H1 (cell line): ENCODE results near the gene TMEM174. TPM values are rescaled to one million over a fixed set of nuclear protein-coding genes. Genes with fewer than 3 reads are reported as not detected.

Experiments
- CTCF ChIA-PET: fragments of 300-600 bp; sonication (Branson Sonifier 250); formaldehyde crosslinking; loops from one replicate; lab custom pipeline; 2021; ENCODE audit not compliant: partially characterized antibody; lab: Charles Lee
- POLR2A ChIA-PET: fragments of 300-600 bp; sonication (Branson Sonifier 250); formaldehyde crosslinking; loops from one replicate; lab custom pipeline; 2021; ENCODE audit warnings: inconsistent platforms; ENCODE audit not compliant: partially characterized antibody; lab: Charles Lee
- DNase-seq, 2 experiments: peaks; one replicate each; pipeline versions ENCODE4 v3.0.0 to v3.0.0-alpha.2; 2010 to 2022; ENCODE audit warnings: low spot score in 2 of 2, low read depth in 1 of 2, mixed read lengths in 1 of 2
- FAIRE-seq: peaks from 2 replicates; lab custom pipeline; 2011; peaks lifted over from hg19 to GRCh38; lab: Jason Lieb, UNC
- H2AFZ ChIP-seq: 2 replicates; pipeline ENCODE4 v1.8.1; 2012; ENCODE audit warnings: low read length, inconsistent platforms
- H2AK5ac ChIP-seq: 2 replicates; pipeline ENCODE4 v1.6.1; 2013; ENCODE audit warnings: low read depth, low read length
- H2BK120ac ChIP-seq: replicated peaks from 2 replicates; pipeline ENCODE3; 2013; ENCODE audit warnings: low read depth, low read length, inconsistent platforms
- H2BK12ac ChIP-seq: 2 replicates; pipeline ENCODE4 v1.6.1; 2013; ENCODE audit warnings: low read depth, low read length
- H2BK15ac ChIP-seq: 2 replicates; pipeline ENCODE4 v1.6.1; 2013; ENCODE audit warnings: low read length
- H2BK20ac ChIP-seq: 2 replicates; pipeline ENCODE4 v1.6.1; 2013; ENCODE audit warnings: low read length
- H2BK5ac ChIP-seq: 2 replicates; pipeline ENCODE4 v1.6.1; 2013; ENCODE audit warnings: low read depth, low read length
- H3K14ac ChIP-seq: 2 replicates; pipeline ENCODE4 v1.6.1; 2013; ENCODE audit warnings: inconsistent platforms; ENCODE audit not compliant: insufficient read length
- H3K18ac ChIP-seq: 2 replicates; pipeline ENCODE4 v1.6.1; 2013; ENCODE audit warnings: low read length; ENCODE audit errors: extremely low read depth
- H3K23ac ChIP-seq: 2 replicates; pipeline ENCODE4 v1.6.1; 2013; ENCODE audit warnings: inconsistent platforms; ENCODE audit not compliant: insufficient read length
- H3K23me2 ChIP-seq: 2 replicates; pipeline ENCODE4 v1.6.1; 2013; ENCODE audit warnings: low read depth, low read length
- H3K27ac ChIP-seq: 2 replicates; pipeline ENCODE4 v1.6.1; 2011; ENCODE audit warnings: low read depth, low read length, inconsistent platforms
- H3K27me3 ChIP-seq, 4 experiments: replicated peaks in 1 of 4; 1 replicate in 1 of 4; 2 replicates in 3 of 4; pipeline versions ENCODE4 v1.6.1 to v1.8.1; 2011 to 2013; ENCODE audit warnings: low read length in 3 of 4, mild to moderate bottlenecking in 3 of 4, inconsistent platforms in 2 of 4, mixed read lengths in 2 of 4, moderate library complexity in 1 of 4; ENCODE audit not compliant: control insufficient read depth in 3 of 4, insufficient read depth in 3 of 4; ENCODE audit errors: extremely low read depth in 1 of 4
- H3K36me3 ChIP-seq, 4 experiments: 2 replicates each; pipeline versions ENCODE4 v1.6.1 to v1.8.1; 2011 to 2013; ENCODE audit warnings: mild to moderate bottlenecking in 4 of 4, low read length in 3 of 4, moderate library complexity in 2 of 4, control low read depth in 1 of 4, inconsistent platforms in 1 of 4; ENCODE audit not compliant: insufficient read depth in 4 of 4, control insufficient read depth in 2 of 4
- H3K4ac ChIP-seq: replicated peaks from 2 replicates; pipeline ENCODE3; 2013; ENCODE audit warnings: low read length, low read depth, mixed read lengths, inconsistent platforms; ENCODE audit not compliant: insufficient read length
- H3K4me1 ChIP-seq, 4 experiments: replicated peaks in 1 of 4; 1 replicate in 1 of 4; 2 replicates in 3 of 4; pipeline versions ENCODE4 v1.6.1 to v1.8.1; 2011 to 2013; ENCODE audit warnings: low read length in 3 of 4, inconsistent platforms in 2 of 4, mixed read lengths in 1 of 4; ENCODE audit not compliant: insufficient read depth in 4 of 4, control insufficient read depth in 3 of 4
- H3K4me2 ChIP-seq, 2 experiments: 2 replicates each; pipeline versions ENCODE4 v1.6.1 to v1.8.1; 2011 to 2013; ENCODE audit warnings: low read depth in 2 of 2, low read length in 2 of 2, control low read depth in 1 of 2, inconsistent platforms in 1 of 2, mild to moderate bottlenecking in 1 of 2; ENCODE audit not compliant: insufficient read depth in 1 of 2
- H3K4me3 ChIP-seq, 4 experiments: fragments of 200-600, 300-600 bp in 1 of 4; sonication (generic), shearing (Covaris generic), sonication (Bioruptor Twin) in 1 of 4; 2 replicates each; pipeline versions ENCODE4 v1.5.1 to v1.8.1; 2011 to 2016; ENCODE audit warnings: low read length in 4 of 4, low read depth in 3 of 4, control low read depth in 2 of 4, inconsistent platforms in 2 of 4, mild to moderate bottlenecking in 2 of 4, mixed read lengths in 1 of 4, moderate library complexity in 1 of 4; ENCODE audit not compliant: insufficient read depth in 2 of 4; ENCODE audit errors: extremely low read depth in 1 of 4
- H3K56ac ChIP-seq: replicated peaks from 2 replicates; pipeline ENCODE3; 2013; ENCODE audit warnings: low read depth, mild to moderate bottlenecking, mixed read lengths, low read length, inconsistent platforms; ENCODE audit not compliant: insufficient read length
- H3K79me1 ChIP-seq: 2 replicates; pipeline ENCODE4 v1.6.1; 2013; ENCODE audit warnings: low read depth, low read length, control low read depth
- H3K79me2 ChIP-seq, 2 experiments: 2 replicates each; pipeline versions ENCODE4 v1.6.1 to v1.8.1; 2012 to 2013; ENCODE audit warnings: low read length in 2 of 2, mild to moderate bottlenecking in 2 of 2, inconsistent platforms in 1 of 2; ENCODE audit not compliant: insufficient read depth in 2 of 2, control insufficient read depth in 1 of 2
- H3K9ac ChIP-seq, 4 experiments: replicated peaks in 1 of 4; 1 replicate in 1 of 4; 2 replicates in 3 of 4; pipeline versions ENCODE4 v1.6.1 to v1.8.1; 2011 to 2013; ENCODE audit warnings: low read depth in 3 of 4, low read length in 3 of 4, control low read depth in 2 of 4, mild to moderate bottlenecking in 2 of 4, moderate library complexity in 2 of 4, inconsistent platforms in 1 of 4; ENCODE audit errors: extremely low read depth in 1 of 4
- H3K9me3 ChIP-seq, 2 experiments: 2 replicates each; pipeline versions ENCODE4 v1.6.1 to v1.8.1; 2012 to 2013; ENCODE audit warnings: mild to moderate bottlenecking in 2 of 2, moderate library complexity in 2 of 2, control low read depth in 1 of 2, inconsistent platforms in 1 of 2, low read depth in 1 of 2, low read length in 1 of 2, mixed read lengths in 1 of 2; ENCODE audit not compliant: insufficient read depth in 2 of 2
- H4K20me1 ChIP-seq, 2 experiments: replicated peaks in 1 of 2; 2 replicates each; pipeline versions ENCODE3 to v1.8.1; 2011 to 2013; ENCODE audit warnings: inconsistent platforms in 2 of 2, low read length in 2 of 2, mild to moderate bottlenecking in 1 of 2; ENCODE audit not compliant: insufficient read depth in 2 of 2, control insufficient read depth in 1 of 2
- H4K5ac ChIP-seq: 2 replicates; pipeline ENCODE4 v1.6.1; 2013; ENCODE audit warnings: low read length, low read depth, mixed read lengths, inconsistent platforms; ENCODE audit not compliant: insufficient read length
- H4K8ac ChIP-seq: 2 replicates; pipeline ENCODE4 v1.8.0; 2013; ENCODE audit warnings: mild to moderate bottlenecking, moderate library complexity, low read length, inconsistent platforms; ENCODE audit not compliant: insufficient read depth; ENCODE audit errors: extremely low read depth
- H4K91ac ChIP-seq: replicated peaks from 2 replicates; pipeline ENCODE3; 2013; ENCODE audit warnings: low read length, mixed read lengths, inconsistent platforms; ENCODE audit not compliant: insufficient read length
- CEBPB ChIP-seq: IDR thresholded peaks from 2 replicates; pipeline ENCODE4 v1.6.1; 2012; ENCODE audit warnings: low read depth, low read length
- EZH2 ChIP-seq: fragments of 200-600 bp; sonication (generic); IDR thresholded peaks from 2 replicates; pipeline ENCODE4 v1.7.1; 2012; ENCODE audit warnings: low read depth, mild to moderate bottlenecking, moderate library complexity, low read length, inconsistent platforms; ENCODE audit not compliant: severe bottlenecking
- JUN ChIP-seq: IDR thresholded peaks from 2 replicates; pipeline ENCODE4 v1.6.1; 2011; ENCODE audit warnings: low read depth, mild to moderate bottlenecking, improper control_type of control experiment, low read length
- NANOG ChIP-seq: IDR thresholded peaks from 2 replicates; pipeline ENCODE4 v1.6.1; 2011; ENCODE audit warnings: low read length, low read depth, mild to moderate bottlenecking, inconsistent platforms; ENCODE audit not compliant: insufficient read depth, poor library complexity, severe bottlenecking
- POU5F1 ChIP-seq: IDR thresholded peaks from 2 replicates; pipeline ENCODE4 v1.6.1; 2011; ENCODE audit warnings: low read depth, mild to moderate bottlenecking, low read length, moderate library complexity
- SIX5 ChIP-seq: IDR thresholded peaks from 2 replicates; pipeline ENCODE4 v1.6.1; 2011; ENCODE audit warnings: mild to moderate bottlenecking, low read depth, low read length
- TEAD4 ChIP-seq: IDR thresholded peaks from 2 replicates; pipeline ENCODE4 v1.6.1; 2012; ENCODE audit warnings: low read depth, low read length, inconsistent platforms, mixed read lengths
- WGBS, 2 experiments: shearing (Covaris generic) in 1 of 2; methylation state at CpG; one replicate each; pipeline versions ENCODE4 v1.1.6 to v1.1.7; 2013 to 2015; ENCODE audit warnings: low lambda C conversion rate in 2 of 2, mixed read lengths in 2 of 2, inconsistent platforms in 1 of 2, low coverage in 1 of 2, missing lambda C conversion rate in 1 of 2; ENCODE audit not compliant: insufficient replicate concordance in 2 of 2, insufficient coverage in 1 of 2, insufficient read length in 1 of 2; ENCODE audit errors: extremely low coverage in 1 of 2, missing lambda C conversion rate in 1 of 2; 5-methylcytosine and 5-hydroxymethylcytosine counted together
- polyA plus RNA-seq, 7 experiments: library from polyadenylated mRNA; depleted of rRNA in 3 of 7; stranded (reverse) in 5 of 7; unstranded in 2 of 7; fragments of >200 nt in 5 of 7; fragments of 200-250 nt in 2 of 7; gene quantifications; 1 replicate in 5 of 7; 2 replicates in 1 of 7; 4 replicates in 1 of 7; pipeline versions ENCODE4 v1.2.1 to v1.2.3, GENCODE V29; 2011 to 2013; ENCODE audit warnings: missing spikeins in 2 of 7, mixed read lengths in 2 of 7
- total RNA-seq: library from RNA; stranded (reverse); fragmentation: NEBNext Ultra II Directional; extraction: Animal tissue kit (Norgen Biotek cat#: 25700); gene quantifications from 2 replicates; pipeline ENCODE4 v1.2.1, GENCODE V29; 2021

TMEM174 gene
- total and polyA plus RNA-seq, 2 of the 8 experiments (the other 6 are each of a cell fraction or from before 2014, with no cell fraction given): not detected

DNA sequence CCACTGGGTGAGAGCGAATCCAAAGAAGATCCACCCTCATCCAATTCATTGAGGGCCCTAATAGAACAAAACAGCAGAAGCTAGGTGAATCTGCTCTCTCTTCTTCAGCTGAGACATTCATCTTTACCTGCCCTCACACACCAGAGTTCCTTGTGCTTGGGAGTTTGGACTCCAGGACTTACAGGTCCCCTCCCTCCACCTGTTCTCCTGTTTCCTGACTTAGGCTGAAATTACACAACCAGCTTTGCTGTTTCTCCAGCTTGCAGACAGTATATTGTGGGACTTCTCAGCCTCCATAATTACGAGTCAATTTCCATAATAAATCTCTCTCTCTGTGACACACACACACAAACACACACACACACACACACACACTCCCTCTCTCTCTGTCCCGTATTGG is 33.5 kb upstream of the TMEM174 start:
- no peaks in the 10 kb centered on the region for H3K36me3 ChIP-seq
- no peak overlapping the region for H2BK12ac ChIP-seq
- no peak overlapping the region for H3K9ac ChIP-seq
- CTCF ChIA-PET: interaction anchor here (1.1 to 2.0 kb wide), 2 partner anchors 13 to 76 kb away, joined by 3 to 7 read pairs; no protein-coding TSS in a partner anchor
- H4K8ac ChIP-seq: no peak overlapping the region
- H2BK15ac ChIP-seq: no peak overlapping the region
- no peak overlapping the region for H2AK5ac ChIP-seq
- H3K27ac ChIP-seq: no peak overlapping the region
- H3K23ac ChIP-seq: no peak overlapping the region
- no peaks in the 10 kb centered on the region for H4K20me1 ChIP-seq
- FAIRE-seq: no peak
- no peak overlapping the region for H2AFZ ChIP-seq
- H3K79me1 ChIP-seq: no peaks in the 10 kb centered on the region
- TF ChIP-seq POU5F1 (no peak), TEAD4 (no peak), JUN (no peak), SIX5 (no peak), CEBPB (no peak), NANOG (no peak), EZH2 (no peak)
- no peaks in the 10 kb centered on the region; a peak in 1 of 7 replicates for H3K27me3 ChIP-seq
- H3K79me2 ChIP-seq: no peaks in the 10 kb centered on the region
- no peak overlapping the region for H2BK20ac ChIP-seq
- no peak overlapping the region for H3K4me2 ChIP-seq
- H3K14ac ChIP-seq: no peak overlapping the region
- H3K4me1 ChIP-seq: peaks cover 0 to 10% (median 3%) of the 10 kb centered on the region in 4 experiments; a peak in 3 of 7 replicates
- no peak overlapping the region for H3K56ac ChIP-seq
- no peak overlapping the region for H3K4ac ChIP-seq
- POLR2A ChIA-PET: no interaction called here
- no peaks in the 10 kb centered on the region for H3K23me2 ChIP-seq
- no peak overlapping the region for H4K5ac ChIP-seq
- H2BK120ac ChIP-seq: no peak overlapping the region
- DNase-seq: no peak
- no peaks in the 10 kb centered on the region for H3K9me3 ChIP-seq
- no peak overlapping the region for H2BK5ac ChIP-seq
- no peak overlapping the region for H4K91ac ChIP-seq
- WGBS, 2 experiments: 89% methylated on average over 3 of the region's 3 CpGs; no CpG with 5 or more reads in 1 of the 2 experiments
- H3K18ac ChIP-seq: no peak overlapping the region; the same call in 1 of the 2 replicates
- no peak overlapping the region for H3K4me3 ChIP-seq
